MG63 (cell line): ENCODE measurements around the gene TCF15. TPM values are rescaled to one million over a fixed set of nuclear protein-coding genes. Genes with fewer than 3 reads are reported as not detected.

ENCODE experiments used
- DNase-seq: peaks from one replicate; pipeline ENCODE4 v3.0.0-alpha.2; 2020
- H3K27me3 ChIP-seq: fragments of 250-450 bp; sonication (Bioruptor Pico); 2 replicates; pipeline ENCODE4 v1.5.1; 2020; ENCODE audit warnings: mild to moderate bottlenecking, moderate library complexity
- H3K36me3 ChIP-seq: fragments of 250-450 bp; sonication (Bioruptor Pico); 2 replicates; pipeline ENCODE4 v1.5.1; 2020; ENCODE audit warnings: mild to moderate bottlenecking, moderate library complexity
- H3K4me3 ChIP-seq: fragments of 250-450 bp; sonication (Bioruptor Pico); 2 replicates; pipeline ENCODE4 v1.5.1; 2020; ENCODE audit warnings: mild to moderate bottlenecking, moderate library complexity
- H3K9me3 ChIP-seq: fragments of 250-450 bp; sonication (Bioruptor Pico); 2 replicates; pipeline ENCODE4 v1.5.1; 2020; ENCODE audit warnings: mild to moderate bottlenecking, moderate library complexity
- total RNA-seq: library from RNA; depleted of rRNA; stranded (reverse); fragments of >200 nt; shearing (Covaris generic); gene quantifications from 2 replicates; pipeline ENCODE4 v1.2.3, GENCODE V29; 2014; ENCODE audit warnings: low replicate concordance

The TCF15 gene
- total RNA-seq, 1 experiment from 2014 or later: not detected

GRCh38 chr20:623021-623420, 12.9 kb upstream of the TCF15 start:
- H3K27me3 ChIP-seq: no peaks in the 10 kb centered on the region

DNA sequence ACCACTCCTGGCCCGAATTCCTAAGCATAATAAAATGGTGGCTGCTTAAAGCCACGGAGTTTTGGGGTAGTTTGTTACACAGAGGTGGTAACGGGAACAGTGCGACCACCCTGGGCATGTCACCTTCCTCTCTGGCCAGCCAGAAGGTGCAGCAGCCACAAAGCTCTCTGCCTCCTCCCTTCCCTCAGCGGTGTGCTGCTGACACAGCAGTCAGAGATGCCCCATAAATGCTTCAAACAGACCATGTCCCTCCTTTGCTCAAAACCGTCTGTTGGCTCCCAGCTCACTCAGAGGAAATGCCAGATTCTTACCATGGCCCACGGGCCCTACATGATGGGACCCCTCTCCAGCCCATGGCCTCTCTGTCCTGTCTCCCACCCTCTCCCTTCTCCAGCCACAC, 12.1 kb upstream of the TCF15 start:
- no peaks in the 10 kb centered on the region for H3K27me3 ChIP-seq
- H3K9me3 ChIP-seq: no peaks in the 10 kb centered on the region
- no peak for DNase-seq

More at GRCh38 chr20:623021-623420, 12.9 kb upstream of the TCF15 start:
- Histone ChIP-seq H3K36me3 (no peaks in the 10 kb centered on the region), H3K4me3 (no peak overlapping the region), H3K9me3 (no peaks in the 10 kb centered on the region)
- no peak for DNase-seq

DNA sequence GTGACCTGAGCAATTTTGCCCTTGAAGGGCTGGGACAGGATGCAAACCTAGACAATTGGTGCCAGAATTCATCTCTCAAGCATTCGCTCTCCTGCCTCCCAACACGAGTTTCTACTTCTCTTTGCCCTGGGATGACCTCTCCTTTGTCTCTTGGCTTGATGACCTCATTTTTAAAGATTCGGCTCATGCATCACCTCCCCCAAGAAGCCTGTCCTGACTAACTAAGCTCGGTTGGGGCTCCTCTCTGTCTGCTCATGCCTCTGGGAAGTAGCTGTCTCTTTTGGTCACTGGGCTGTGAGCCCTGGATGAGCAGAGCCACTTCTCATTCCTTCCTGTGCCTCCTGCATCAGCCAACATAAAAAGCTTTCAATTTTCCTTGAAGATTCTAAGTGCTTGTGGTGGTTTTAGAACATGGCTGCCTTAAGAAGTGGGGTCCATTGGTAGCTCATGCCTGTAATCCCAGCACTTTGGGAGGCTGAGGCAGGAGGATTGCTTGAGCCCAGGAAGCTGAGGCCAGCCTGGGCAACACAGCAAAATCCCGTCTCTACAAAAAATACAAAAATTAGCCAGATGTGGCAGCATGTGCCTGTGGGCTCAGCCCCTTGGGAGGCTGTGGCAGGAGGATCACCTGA, 11.1 kb upstream of the TCF15 start:
- Histone ChIP-seq H3K4me3 (no peak overlapping the region), H3K36me3 (no peaks in the 10 kb centered on the region), H3K27me3 (no peaks in the 10 kb centered on the region), H3K9me3 (no peaks in the 10 kb centered on the region)
- peak; percentile 15 for DNase-seq

More for the DNA sequence above, 12.1 kb upstream of the TCF15 start:
- Histone ChIP-seq H3K4me3 (no peak overlapping the region), H3K36me3 (no peaks in the 10 kb centered on the region)

DNA sequence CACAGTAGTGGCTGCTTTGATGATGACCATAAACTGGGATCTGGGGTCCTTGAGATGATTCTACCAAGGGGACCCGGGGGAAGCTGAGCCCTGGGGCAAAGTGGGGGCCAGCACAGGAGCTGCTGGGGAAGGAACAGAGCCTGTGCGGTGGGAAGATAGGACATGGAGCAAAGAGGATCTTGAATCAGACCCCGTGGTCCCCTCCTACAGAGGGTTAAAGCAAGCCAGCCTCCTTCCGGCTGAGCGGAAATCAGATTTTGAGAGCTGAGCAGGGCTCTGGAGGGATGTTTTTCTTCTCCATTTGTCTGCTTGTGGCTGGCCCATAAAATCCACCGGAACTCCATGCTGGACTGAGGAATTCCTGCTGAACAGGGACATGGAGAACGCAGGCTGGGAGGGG, 10.1 kb upstream of the TCF15 start:
- Histone ChIP-seq H3K36me3 (no peaks in the 10 kb centered on the region), H3K27me3 (no peaks in the 10 kb centered on the region), H3K4me3 (no peak overlapping the region), H3K9me3 (no peaks in the 10 kb centered on the region)
- DNase-seq: no peak

DNA sequence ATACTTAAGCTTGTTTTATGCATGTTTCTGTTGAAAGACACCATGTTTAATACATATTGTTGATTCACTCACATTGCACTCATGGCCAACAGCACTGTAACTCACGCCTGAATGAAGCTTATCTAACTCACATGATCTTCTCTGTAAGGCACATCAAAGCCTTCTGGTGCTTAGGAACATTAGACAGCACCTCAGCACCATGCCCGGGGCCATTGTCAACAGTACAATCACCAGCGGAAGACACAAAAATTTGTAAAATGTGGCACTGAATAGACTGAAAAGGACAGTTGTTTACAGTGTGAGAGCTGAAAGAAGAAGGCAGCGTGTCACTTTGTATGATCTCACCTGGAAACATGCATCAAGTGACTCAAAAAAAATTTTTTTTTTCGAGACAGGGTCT, 8.9 kb upstream of the TCF15 start:
- Histone ChIP-seq H3K27me3 (no peaks in the 10 kb centered on the region), H3K4me3 (no peak overlapping the region), H3K36me3 (no peaks in the 10 kb centered on the region), H3K9me3 (no peaks in the 10 kb centered on the region)
- DNase-seq: no peak

- H3K27me3 ChIP-seq: no peaks in the 10 kb centered on the region
- H3K4me3 ChIP-seq: no peak overlapping the region
- DNase-seq: no peak
- H3K9me3 ChIP-seq: no peaks in the 10 kb centered on the region
- no peaks in the 10 kb centered on the region for H3K36me3 ChIP-seq
Observed at GRCh38 chr20:617934-618690, 8.0 kb upstream of the TCF15 start.

DNA sequence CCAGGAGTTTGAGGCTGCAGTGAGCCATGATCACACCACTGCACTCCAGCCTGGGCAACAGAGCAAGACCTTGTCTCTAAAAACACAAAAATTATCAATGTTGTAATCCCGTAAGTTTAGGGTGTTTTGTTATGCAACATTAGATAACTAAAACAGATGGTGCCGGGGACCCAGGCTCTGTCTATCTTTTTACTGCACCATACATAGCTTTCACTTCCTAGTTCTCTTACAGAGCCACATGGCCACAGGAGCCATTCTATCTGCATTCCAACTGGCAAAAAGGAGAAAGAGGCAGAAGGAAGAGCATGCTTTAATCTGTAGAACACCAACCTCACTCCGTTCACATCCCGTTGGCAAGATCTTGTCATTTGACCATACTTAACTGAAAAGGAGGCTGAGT, 5.4 kb upstream of the TCF15 start:
- no peaks in the 10 kb centered on the region for H3K36me3 ChIP-seq
- H3K27me3 ChIP-seq: peaks cover 1% of the 10 kb centered on the region; the same call in 1 of the 2 replicates
- H3K9me3 ChIP-seq: no peaks in the 10 kb centered on the region
- no peak for DNase-seq
- H3K4me3 ChIP-seq: no peak overlapping the region

DNA sequence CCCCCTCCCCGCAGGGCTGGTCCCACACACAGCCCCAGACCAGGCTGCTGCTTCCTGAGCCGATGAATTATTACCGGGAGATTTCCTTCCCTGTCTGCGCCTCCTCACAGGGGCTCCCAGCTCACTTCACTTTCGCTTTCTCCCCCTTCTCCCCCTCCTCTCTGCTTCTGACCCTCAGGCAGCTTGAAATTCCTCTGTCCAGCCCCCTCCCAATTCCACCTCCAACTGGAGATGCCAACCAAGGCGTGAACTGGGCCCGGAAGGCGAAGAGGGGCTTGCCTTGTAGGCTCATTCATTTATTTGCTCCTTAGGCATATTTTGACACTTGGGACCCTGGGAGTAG, 1.7 kb upstream of the TCF15 start:
- H3K4me3 ChIP-seq: no peak overlapping the region
- no peaks in the 10 kb centered on the region for H3K36me3 ChIP-seq
- no peaks in the 10 kb centered on the region for H3K9me3 ChIP-seq
- peaks cover 3% of the 10 kb centered on the region; the same call in 1 of the 2 replicates for H3K27me3 ChIP-seq
- no peak for DNase-seq

DNA sequence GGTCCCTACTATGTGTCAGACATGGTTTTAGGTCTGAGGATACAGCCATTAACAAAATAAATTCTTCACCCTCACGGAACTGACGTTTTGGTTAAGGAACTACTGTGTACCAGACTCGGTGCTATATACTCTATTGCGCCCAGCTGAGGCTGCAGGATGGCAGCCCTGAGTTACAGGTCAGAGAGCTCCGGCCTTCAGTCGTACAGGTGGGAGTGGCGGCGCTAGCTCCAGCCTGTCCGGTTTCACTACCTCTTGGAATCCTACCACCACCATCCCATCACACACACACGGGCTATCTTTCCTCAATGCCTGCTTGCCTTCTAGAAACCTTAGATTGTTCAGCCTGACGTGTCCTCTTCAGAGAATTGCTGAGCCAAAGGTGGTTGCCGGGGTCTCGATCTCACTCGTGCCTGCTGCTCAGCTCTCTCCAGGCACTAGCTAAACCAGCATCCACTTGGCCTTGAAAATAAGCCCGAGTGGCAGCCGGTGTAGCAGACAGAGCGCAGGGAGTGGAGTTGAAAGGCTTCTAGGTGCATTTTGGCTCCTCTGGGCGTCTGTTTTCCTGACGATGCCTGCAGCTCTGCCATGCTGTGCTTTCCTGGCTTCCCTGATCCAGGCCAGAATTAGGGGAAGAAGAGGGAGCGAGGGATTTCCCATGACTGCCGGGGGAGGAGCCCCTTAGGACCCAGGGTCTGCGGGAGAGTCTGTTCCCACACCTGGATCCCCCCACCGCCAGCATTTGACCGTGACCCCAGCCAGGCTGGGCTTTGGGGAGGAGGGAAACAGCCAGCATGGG, 1.1 kb upstream of the TCF15 start:
- peaks cover 3% of the 10 kb centered on the region; the same call in 1 of the 2 replicates for H3K27me3 ChIP-seq
- H3K4me3 ChIP-seq: no peak overlapping the region
- no peak for DNase-seq

DNA sequence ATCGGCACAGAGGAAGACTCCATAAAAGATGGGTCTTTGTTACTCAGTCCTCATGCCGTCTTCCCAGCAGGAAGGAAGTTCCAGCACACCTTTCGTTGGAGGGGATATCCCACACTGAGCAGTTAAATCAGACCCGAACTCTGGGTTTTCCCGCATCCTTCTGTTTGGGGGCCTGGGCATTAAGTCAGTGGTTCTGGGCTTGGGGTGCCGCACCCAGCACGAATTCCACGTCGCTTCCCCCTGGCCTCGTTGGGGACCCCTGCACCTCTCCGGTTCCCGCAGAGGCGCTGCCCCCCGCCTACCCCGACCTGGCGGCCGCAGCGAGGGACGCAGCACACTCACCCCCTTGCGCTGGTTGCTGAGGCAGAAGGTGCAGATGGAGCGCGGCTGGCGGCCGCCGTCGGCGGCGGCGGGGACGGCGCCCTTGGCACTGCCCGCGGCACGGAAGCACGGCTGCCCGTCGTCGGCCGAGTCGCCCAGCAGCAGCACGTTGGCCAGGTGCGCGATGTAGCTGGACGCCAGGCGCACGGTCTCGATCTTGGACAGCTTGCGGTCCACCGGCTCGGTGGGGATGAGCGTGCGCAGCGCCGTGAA, 641 bp downstream of the TCF15 start:
- DNase-seq: no peak
- Histone ChIP-seq H3K9me3 (no peaks in the 10 kb centered on the region), H3K36me3 (no peaks in the 10 kb centered on the region), H3K4me3 (no peak overlapping the region), H3K27me3 (peaks cover 3% of the 10 kb centered on the region; the same call in 1 of the 2 replicates)

More for the DNA sequence above, 1.1 kb upstream of the TCF15 start:
- Histone ChIP-seq H3K9me3 (no peaks in the 10 kb centered on the region), H3K36me3 (no peaks in the 10 kb centered on the region)

DNA sequence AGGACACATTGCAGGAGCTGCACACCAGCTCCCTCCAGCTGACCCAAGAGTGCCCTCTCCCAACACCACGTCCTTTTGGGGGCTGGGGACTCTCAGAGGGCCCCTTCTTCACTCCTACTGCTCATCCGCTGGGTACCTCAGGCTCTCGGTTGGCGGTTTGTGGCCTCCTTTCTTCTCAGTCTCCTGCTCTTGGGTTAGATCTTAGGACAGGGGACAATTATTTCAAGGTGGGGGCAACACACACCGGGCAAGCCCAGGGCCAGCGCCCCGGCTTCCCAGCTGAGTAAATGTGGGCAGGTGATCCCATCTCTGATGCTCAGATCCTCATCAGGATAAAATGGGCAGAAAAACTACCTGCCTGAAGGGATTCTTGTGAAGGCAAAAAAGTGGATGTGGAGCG, 1.1 kb downstream of the TCF15 start:
- H3K9me3 ChIP-seq: no peaks in the 10 kb centered on the region
- H3K27me3 ChIP-seq: peaks cover 3% of the 10 kb centered on the region; the same call in 1 of the 2 replicates
- no peak for DNase-seq
- H3K4me3 ChIP-seq: no peak overlapping the region
- H3K36me3 ChIP-seq: no peaks in the 10 kb centered on the region

DNA sequence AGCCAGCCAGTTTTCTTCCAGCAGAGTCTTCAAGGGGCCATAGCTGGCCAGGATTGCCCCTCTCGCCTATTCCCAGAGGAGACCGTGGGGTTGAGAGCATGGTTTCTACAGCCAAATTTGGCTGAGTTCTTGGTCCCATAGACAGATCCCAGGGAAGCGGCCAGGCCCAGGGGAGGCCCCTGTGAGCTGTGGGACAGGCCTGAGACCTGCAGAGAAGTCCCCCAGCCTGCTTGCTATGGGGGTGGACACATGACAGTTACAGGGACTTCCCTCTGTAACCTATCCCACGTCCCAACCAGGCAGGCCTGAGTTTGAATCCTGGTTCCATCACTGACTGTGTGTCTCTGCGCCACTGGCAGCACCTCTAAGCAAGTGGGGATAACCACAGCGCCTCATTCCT, 2.6 kb downstream of the TCF15 start:
- Histone ChIP-seq H3K9me3 (no peaks in the 10 kb centered on the region), H3K4me3 (no peak overlapping the region), H3K27me3 (peaks cover 3% of the 10 kb centered on the region; the same call in 1 of the 2 replicates), H3K36me3 (no peaks in the 10 kb centered on the region)
- no peak for DNase-seq

DNA sequence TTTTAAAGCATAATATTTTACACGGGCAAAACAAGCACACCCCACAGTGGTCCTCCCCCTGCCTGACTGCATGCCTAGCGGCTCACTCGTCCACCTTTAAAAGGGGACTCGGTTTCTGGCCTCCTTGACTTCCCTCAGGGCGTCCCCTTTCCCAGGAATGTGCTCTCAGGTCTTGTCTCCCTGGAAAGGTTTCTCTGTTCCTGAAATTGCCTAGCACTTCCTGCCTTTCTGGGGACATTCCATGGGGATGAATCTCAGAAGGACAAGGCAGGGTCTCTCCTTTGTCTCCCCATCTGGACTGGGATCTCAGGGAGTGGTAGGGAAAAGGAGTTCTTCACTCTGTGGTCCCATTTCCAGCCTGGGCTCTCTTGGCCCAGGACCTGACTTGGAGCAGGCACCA, 4.9 kb downstream of the TCF15 start:
- Histone ChIP-seq H3K27me3 (no peaks in the 10 kb centered on the region), H3K4me3 (no peak overlapping the region), H3K9me3 (no peaks in the 10 kb centered on the region), H3K36me3 (no peaks in the 10 kb centered on the region)
- DNase-seq: no peak

- DNase-seq: no peak
- Histone ChIP-seq H3K27me3 (no peaks in the 10 kb centered on the region), H3K9me3 (no peaks in the 10 kb centered on the region), H3K4me3 (no peak overlapping the region), H3K36me3 (no peaks in the 10 kb centered on the region)
Observed at GRCh38 chr20:603116-603640, 6.9 kb downstream of the TCF15 start.

DNA sequence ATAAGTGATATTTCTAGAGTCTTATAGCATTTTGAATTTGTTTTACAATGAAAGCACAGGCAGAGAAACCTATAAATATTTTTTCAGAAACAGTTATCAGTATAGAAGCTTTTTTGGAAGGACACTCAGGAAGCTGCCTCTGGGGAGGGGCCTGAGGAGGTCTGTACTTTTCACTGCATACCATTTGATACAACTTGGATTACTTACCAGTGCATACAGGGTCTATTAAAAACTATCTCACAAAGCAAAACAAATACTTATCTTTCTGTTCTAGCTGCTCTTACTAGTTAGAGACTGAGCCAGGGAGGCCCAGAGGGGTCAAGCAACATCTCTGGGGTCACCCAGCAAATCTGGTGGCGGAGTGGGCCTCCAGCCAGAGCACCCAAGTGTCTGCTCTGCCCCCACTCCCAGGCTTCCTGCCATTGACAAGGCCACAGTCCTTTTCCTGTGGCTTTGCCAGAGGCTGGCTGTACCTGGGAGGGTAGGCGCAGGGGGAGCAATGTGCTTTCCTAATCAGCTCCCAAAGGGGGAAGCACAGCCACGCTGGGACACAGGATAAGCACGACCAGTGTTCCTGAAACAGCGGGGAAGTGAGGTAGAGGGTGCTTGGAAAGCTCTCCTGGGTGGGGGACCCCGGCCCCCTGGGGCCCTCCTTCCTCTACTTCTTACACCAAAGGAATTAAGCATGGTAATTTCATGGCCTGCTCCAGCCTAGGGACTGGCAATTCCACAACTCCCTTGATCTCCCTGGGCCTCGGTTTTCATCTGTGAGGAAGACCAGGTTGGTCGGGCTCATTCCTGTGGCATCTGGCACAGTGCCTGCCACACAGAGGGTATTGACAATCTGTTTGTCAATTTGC, 7.8 kb downstream of the TCF15 start:
- Histone ChIP-seq H3K27me3 (no peaks in the 10 kb centered on the region), H3K4me3 (no peak overlapping the region), H3K9me3 (no peaks in the 10 kb centered on the region), H3K36me3 (no peaks in the 10 kb centered on the region)
- DNase-seq: no peak

- Histone ChIP-seq H3K4me3 (no peak overlapping the region), H3K9me3 (no peaks in the 10 kb centered on the region), H3K36me3 (no peaks in the 10 kb centered on the region), H3K27me3 (no peaks in the 10 kb centered on the region)
- no peak for DNase-seq
Observed at GRCh38 chr20:600736-601135, 9.4 kb downstream of the TCF15 start.
